ENCODE results near the gene FBLN1. TPM values are rescaled to one million over a fixed set of nuclear protein-coding genes. Genes with fewer than 3 reads are reported as not detected.
A peak's percentile ranks its signal among the peaks of the same experiment; 100 is the strongest.
"Not testable (repeated sequence)": the region's sequence is repeated elsewhere in the genome, so short reads cannot be mapped to it uniquely, and the experiment has no call there.

Gene FBLN1
- total RNA-seq, 1 donor from 2014 or later, result 39.5 TPM

DNA sequence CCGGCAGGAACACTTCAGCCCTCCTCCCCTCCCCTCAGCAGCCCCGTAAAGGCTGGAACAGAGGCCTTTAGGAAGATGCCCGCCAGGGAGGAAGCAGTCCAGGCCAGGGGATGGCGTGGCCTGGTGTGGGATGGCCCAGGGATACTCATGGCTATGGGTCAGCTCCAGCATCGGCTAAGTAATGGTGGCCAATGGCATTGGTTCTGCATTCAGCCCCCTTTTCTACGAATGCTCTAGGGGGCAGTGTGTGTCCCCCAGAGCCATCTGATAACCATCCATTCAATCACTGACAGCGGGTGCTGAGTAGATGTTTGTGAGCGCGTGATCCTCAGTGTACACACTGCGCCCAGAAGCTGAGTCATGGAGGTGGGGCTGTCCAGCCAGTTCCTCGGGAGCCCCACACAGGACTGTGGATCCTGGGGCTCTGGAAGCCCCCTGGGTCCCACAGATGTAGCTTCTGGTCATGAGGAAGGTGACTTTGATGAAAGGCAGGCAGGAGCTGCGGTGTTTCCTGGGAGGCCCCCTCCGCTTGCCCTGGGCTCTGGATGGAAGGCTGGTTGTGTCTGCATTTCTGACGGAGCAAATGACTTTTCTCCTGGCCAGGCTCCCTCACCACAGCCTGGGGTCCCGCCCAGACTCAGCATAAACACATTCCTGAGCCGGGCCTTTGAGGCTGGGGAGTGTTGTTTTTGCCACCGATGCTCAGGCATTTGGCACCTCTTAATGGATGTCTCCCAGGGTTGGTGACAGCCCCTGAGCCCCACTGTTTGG is 46.5 kb downstream of the FBLN1 start:
- ATAC-seq, result peak; percentile 77

DNA sequence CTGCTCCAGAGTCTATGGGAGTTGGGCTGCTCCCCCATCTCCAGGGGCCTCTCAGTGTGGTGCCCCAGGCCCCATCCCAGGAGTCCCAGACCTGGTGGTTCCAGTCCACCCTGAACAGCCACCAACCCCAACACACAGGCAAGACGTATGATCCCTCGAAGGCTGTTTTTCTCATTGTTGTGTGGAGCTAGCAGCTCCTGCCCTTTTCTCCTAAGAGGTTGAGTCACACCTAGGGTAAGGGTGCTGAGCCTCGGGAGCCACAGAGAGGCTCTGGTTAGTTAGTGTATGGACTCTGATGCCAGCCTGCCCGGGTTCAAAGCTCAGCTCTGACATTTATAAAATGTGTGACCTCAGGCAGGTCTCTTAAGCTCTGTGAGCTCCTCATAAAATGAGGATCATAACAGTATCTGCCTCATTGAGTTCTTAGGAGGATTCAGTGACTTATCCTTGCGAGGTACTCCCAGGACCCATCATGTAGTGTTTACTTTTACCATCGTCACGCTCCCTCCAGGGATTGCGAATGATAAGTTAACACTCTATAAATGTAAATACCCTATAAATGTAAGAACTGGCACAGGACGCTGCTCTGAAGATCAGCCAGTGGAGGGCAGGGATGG is 47.2 kb downstream of the FBLN1 start:
- peak; percentile 47 for ATAC-seq

DNA sequence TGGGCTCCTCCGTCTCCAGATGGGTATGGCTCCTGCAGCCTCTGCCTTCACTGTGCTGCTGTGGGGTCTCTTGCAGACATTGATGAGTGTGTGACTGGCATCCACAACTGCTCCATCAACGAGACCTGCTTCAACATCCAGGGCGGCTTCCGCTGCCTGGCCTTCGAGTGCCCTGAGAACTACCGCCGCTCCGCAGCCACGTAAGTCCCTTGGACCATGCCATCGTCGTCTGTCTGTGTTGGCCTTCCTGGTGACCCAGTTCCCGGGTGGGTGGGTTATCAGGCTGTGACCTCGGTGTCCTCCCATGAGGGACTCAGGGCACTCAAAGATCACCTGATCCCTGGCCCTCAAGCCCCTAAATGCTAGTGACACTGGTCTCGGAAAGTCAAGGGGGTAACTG is 47.7 kb downstream of the FBLN1 start:
- ATAC-seq, result no peak

DNA sequence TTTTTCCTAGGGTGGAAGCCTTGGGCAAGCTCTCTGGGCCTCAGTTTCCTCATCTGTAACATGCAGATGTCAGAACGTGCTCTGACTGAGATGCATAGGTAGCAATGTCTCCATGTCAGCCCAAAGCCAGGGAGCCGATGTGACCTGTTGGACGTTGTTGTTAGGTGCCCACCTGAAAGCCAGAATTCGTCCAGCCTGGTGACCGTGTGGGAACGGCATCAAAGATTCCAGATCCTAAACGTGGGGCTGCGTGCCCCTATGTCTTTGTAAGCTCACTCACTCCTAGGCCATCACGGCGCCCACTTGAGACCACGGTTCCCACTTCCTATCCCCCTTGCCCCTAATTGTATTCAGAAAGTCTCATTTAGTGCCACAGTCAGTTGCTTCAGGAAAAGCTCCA is 48.2 kb downstream of the FBLN1 start:
- ATAC-seq, result no peak

DNA sequence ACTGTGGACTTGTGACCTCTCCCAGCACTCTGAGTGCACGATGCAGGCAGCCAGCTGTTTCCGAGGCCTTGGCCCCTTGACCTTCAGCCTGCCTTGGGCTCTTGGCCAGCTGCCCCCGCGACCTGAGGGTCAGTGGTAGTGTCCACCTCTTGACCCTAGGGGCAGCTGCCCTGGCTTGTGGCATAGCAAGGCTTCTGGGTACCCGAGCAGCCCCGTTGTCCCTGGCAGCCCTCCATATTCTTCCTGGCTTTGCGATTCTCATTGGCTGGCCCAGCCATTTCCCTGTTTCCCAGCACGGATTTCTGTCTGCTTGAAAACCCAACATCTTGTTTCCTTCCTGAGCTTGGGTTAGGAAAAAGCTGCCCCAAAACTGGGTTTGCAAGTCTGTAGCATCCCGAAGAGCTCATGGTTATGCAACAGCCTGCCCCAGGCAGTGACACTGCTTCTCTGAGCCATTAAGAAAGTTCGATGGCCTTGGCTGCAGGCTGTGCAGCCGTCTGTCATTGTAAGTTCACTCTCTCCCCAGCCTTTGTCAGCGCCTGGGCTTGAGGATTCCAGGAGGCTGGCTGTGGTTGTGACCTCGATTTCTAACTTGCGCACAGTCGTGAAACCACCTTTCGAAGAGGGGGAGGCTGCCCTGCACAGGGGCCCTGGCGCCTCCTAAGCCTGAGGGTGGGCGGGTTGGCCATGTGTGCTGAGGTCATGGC is 48.8 kb downstream of the FBLN1 start:
- peak; percentile 44 for ATAC-seq

DNA sequence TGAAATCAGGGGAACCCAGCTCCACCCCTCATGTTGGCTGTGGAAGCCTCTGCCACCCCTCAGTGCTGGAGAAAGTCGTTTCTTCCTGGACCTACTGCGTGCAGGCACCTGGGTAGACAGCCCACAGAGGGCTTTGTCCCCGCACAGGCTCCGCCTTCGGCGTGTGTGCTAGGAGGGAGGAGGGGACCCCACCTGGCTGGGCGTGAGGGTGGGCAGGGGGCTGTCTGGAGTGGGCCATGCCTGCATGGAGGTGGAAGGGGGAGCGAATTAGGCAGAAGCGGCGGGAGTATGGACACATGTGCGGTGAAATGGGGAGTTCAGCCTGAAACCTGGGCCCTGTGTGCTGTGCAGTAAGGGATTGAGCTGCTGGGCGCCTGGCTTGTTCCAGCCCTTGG is 49.3 kb downstream of the FBLN1 start:
- no peak for ATAC-seq

DNA sequence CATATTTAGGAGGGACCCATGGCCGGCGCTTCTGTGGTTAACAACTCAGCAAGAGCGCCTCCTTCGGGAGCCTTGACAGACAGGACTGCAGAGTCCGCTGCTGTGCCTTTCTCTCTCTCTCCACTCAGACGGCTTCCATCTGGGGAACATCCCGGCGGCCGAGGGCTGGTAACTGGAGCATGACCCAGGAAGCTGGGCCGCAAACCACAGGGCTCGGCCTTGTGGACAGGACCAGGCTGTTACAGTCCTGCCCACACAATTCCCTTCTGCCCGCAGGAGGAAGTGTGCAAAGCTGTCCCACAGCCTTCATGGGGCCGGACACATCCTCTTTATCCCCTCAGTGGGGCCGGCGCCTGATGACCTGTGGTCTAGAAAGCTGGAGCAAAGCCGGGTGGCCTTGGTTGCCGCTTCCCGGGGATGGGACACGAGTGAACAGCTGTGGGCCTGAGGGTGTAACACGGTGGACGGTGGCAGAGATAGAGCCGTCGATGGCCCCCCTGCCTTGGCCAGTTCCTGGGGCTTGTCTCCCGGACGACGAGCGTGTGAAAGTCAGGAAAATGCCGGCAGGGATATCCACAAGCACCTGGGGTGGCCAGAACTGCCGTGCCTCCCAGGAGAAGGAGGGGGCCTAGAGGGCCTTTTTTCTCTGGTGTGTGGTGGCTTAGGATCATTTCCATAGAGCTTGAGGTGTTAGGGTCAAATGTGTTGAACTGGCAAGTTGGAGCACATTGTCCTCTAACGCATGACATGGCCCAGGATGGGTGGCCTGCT is 50.1 kb downstream of the FBLN1 start:
- ATAC-seq, result no peak

DNA sequence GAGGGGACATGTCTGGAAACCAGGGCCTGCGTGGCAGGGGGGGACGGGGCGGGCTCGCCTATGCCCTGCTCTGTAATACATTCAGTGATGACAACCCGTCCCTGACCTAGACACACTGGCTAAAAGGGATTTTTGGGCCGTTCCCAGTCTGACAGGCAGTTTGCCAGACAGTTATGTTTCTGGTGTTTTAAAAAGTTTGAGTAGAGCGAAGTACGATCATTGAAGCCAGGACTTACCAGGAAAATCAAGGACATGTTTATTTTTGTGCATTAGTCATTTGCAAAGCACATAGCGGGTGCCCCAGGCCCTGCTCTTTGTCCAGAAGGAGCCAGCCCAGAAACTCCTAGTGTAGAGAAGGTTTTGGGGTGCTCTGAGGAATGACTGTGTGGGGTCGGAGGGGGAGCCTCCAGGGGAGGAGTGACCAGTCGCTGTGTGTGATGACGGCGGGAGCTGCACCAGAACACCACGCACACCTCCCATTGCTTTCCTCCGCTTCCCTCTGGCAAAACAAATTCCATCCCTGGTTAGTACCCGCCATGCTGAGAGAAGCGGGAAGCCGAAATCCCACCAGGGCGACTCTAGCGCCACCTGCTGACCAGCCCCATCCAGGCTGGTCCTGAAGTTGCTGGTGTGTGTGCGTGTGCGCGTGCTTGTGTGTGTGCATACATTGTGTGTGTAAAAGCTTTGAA is 50.8 kb downstream of the FBLN1 start:
- peak; percentile 61 for ATAC-seq

DNA sequence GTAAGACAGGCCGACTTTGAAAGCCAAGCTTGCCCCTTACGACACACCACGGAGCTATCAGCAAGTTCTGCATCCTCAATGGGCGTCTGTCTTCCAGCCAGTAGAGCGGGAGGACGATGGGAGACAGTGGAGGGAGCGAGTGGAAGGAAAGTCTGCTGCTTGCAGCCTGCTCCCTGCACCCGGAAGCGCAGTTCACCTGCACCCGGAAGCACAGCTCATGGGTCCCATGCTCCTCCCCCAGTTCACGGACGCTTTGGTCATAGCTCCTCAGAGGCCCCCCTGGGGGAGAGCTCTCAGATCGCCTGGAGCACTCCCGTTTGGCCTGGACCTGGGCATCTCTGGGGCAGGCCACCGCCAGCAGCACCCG is 51.3 kb downstream of the FBLN1 start:
- peak; percentile 38 for ATAC-seq

DNA sequence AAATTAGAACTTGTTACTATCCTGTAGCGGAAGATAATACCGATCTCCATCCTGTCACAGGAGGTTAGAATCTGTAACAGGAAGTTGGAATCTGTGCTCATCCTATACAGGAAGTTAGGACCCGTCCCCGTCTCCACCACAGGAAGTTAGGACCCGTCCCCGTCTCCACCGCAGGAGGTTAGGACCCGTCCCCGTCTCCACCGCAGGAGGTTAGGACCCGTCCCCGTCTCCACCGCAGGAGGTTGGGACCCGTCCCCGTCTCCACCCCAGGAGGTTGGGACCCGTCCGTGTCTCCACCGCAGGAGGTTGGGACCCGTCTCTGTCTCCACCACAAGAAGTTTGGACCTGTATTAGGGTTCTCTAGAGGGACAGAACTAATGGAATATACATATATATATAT is 52.2 kb downstream of the FBLN1 start:
- no peak for ATAC-seq

DNA sequence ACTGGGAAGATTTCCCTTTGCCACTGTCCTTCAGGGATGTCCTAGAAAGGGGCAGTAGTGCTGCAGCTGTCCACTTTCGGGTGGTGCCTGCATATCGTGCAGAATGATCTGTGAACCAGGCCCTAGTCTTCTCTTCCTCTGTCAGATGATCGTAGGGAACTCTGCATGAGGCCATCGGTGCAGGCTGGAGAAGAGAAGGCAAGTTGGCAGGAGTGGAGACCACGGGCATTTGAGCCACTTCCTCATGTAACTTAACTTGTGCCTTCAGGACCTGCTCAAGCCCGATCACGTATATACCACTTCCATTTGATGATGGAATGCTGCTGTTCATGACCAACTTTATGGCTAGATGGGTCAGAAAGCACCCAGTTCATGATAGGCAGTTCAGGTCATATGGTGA is 55.2 kb downstream of the FBLN1 start:
- not testable (repeated sequence) for ATAC-seq

DNA sequence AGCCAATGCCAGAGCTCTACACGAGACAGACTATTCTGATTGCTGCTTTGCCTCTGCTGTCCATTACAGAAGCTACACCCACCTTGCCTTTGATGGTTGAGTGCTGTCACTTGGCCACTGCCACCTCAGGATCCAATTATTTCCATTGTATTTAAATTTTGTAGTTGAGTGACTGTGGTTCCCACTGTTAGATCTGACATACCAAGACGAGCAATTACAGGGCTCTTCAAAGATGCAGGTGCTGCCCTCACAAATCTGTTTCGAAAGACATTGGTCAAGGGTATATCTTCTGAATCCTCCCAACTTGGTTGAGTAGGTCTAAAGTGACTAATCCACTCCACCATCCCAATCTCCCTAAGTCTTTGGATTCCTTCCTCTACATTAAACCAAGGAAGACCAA is 57.4 kb downstream of the FBLN1 start:
- ATAC-seq, result not testable (repeated sequence)

DNA sequence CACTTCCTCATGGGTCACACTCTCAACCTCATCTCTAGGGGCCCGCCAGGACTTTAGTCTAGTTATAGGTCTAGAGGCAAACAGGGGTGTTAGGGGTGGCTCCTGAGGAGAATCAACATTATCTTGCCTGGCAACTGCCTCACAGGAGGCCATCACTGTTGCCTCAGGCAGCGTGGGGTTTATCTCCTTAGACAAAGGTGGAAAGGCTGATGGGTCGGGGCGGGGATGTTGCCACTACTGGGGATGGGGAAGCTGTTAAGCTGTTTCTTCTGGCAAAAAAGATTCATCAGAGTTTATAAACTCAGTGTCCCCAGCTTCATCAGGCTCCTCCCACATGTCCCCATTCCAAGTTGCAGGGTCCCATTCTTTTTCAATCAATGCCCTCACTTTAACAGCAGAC is 58.1 kb downstream of the FBLN1 start:
- not testable (repeated sequence) for ATAC-seq

DNA sequence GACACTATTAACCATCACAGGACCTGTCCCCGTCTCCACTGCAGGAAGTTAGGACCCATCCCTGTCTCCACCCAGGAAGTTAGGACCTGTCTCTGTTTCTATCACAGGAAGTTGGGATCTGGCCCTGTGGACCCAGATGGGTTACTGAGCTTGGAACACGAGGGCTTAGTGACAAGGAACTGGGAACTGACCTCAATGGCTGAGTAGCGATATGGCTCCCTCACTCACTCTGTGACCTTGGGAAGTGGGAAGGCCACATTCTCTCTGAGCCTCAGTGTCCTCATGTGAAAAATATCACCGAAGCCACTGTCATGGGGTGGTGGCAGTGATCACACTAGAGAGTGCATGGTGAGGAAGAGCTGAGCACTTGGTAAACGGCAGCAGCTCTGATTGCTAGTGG is 59.4 kb downstream of the FBLN1 start:
- peak; percentile 15 for ATAC-seq

DNA sequence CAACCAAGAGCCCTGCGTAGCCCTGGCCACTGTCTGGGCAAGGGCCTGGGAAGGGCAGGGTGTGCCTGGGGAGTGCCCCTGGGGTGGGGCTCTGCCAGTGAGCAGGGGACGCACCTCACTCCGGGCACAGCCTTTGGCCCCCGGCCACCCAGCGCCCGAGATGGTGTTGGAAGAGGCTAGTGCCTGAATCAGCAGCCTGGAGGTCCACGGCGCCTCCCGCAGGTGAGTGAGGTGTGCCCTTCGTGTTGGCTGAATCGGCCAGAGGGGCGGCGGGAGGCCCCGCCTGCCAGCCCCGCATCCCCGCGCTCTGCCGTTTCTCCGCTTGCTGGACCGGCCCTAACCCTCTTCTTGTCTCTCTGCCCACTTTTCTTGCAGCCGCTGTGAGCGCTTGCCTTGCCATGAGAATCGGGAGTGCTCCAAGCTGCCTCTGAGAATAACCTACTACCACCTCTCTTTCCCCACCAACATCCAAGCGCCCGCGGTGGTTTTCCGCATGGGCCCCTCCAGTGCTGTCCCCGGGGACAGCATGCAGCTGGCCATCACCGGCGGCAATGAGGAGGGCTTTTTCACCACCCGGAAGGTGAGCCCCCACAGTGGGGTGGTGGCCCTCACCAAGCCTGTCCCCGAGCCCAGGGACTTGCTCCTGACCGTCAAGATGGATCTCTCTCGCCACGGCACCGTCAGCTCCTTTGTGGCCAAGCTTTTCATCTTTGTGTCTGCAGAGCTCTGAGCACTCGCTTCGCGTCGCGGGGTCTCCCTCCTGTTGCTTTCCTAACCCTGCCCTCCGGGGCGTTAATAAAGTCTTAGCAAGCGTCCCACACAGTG is 60.1 kb downstream of the FBLN1 start:
- peak; percentile 53 for ATAC-seq

DNA sequence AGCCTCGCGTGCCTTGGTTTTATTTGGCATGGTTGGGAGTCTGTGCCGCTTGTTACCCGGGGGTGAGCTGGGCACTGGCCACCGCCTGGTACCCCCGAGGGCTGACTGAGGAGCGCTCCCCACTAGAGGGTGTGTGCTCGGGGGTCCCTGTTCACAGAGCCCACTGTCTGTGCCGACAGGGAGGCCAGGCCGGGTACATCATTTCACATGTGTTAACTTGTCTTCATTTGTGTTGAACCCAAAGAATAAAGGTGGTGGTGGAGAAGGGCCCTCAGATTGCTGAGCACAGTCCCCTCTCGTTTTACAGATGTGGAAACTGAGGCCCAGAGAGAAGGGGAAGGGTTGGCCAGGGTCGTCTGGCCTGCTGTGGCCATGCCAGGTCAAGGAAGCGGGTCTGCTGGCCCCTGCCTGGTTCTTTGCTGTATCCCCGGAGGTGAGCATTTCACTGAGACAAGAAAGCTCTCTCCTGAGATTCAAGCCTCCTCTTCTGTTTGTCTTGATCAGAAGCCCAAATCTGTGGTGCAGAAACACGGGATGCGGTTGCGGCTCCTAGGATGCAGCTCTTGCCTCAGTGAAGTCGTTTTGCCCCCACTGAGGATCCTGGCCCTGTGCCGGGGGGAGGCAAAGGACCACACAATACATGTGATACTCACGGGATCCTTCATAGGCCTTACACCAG is 60.8 kb downstream of the FBLN1 start:
- ATAC-seq, result peak; percentile 30

DNA sequence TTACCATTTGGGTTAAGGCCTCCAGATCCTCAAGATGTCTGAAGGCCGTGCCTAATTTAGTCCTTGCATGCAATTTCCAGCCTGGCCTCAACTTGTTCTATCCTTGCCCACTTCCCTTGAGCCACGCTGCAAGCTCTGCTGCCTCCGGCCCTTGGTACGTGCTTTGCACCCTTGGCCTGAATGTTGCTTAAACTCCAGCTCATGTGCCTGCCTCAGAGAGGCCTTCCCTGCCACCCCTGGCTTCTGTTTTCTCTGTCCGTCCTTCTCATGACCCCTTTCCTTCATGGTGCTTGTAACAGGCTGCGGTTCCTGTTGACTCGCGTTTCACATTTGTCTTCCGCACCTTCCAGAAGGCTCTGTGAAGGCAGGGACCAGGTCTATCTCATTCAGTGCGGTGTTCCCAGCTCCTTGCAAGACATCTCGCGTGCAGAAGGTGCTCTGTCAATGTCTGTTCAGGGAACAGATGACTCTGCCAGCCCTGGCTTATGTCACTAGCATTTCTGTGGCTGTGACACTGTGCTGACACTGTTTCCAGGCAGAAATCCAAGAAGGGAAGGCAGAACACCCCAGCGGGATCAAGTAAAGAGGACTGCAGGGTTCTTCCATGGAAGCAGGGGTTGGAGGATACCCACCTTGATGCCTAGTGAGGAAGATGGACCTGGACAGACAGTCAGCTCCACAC is 61.8 kb downstream of the FBLN1 start:
- no peak for ATAC-seq

DNA sequence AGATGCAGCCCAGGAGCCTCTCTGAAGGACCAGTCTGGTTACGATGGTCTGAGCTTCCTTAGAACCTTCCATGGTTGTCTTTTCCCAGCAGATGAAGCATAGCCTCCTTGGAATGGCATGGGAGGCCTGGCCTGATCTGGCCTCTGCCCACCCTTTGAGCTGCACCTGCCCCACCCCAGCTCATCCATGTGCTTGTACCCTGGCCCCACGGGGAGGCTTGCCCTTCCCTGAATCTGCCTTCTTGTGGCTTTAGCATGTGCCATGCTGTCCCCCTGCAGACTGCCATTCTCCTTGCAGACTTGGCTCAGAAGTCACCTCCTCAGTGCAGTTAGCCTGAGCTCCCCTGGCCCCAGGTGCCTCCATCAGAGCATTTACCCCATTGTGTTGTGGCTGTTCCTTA is 62.5 kb downstream of the FBLN1 start:
- no peak for ATAC-seq

DNA sequence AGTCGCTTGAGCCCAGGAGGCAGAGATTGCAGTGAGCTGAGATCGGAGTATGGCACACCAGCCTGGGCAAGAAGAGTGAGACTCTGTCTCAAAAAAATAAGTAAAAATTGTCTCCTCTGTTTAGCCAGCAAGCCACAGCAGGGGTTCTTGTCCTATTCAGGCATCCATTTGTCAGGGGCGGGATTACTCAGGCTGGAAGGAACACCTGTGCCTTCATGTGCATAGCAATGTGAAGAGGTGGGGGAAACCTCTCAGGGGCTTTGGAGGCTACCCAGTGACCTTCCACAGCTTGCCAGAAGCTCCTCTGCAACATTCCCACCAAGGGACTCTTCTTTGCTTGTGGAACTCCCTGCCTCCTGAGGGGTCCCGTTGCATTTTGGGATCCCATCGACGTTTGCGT is 63.3 kb downstream of the FBLN1 start:
- ATAC-seq, result no peak

DNA sequence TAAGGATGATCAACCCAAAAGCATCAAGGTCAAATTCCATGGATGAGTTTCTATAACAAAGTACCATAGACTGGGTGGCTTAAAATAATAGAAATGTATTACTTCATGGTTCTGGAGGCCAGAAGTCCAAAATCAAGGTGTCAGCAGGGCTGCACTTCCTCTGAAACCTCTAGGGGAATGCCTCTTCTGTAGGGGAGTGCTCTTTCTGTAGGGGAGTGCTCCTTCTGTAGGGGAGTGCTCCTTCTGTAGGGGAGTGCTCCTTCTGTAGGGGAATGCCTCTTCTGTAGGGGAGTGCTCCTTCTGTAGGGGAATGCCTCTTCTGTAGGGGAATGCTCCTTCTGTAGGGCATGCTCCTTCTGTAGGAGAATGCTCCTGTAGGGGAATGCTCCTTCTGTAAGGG is 65.5 kb downstream of the FBLN1 start:
- no peak for ATAC-seq

All from esophagus mucosa (tissue), 1 donor.